Measurements from ENCODE around the gene LRRC8C.

LRRC8C gene

GRCh38 chr1:89671775-89672488 lies 39.0 kb downstream of the LRRC8C start:
- DNase-seq (ENCODE audit: low spot score): peak; percentile 92

GRCh38 chr1:89672489-89673183 lies 39.7 kb downstream of the LRRC8C start:
- no peak for DNase-seq (ENCODE audit: low spot score)

GRCh38 chr1:89673251-89673650 lies 40.3 kb downstream of the LRRC8C start:
- no peak for DNase-seq (ENCODE audit: low spot score)

GRCh38 chr1:89675677-89676076 lies 42.8 kb downstream of the LRRC8C start:
- DNase-seq (ENCODE audit: low spot score): no peak

GRCh38 chr1:89681045-89681729 lies 48.3 kb downstream of the LRRC8C start:
- no peak for DNase-seq (ENCODE audit: low spot score)

GRCh38 chr1:89682611-89683010 lies 49.7 kb downstream of the LRRC8C start:
- DNase-seq (ENCODE audit: low spot score): no peak

- DNase-seq (ENCODE audit: low spot score): no peak
Measured at GRCh38 chr1:89685461-89685860, 52.5 kb downstream of the LRRC8C start.

- no peak for DNase-seq (ENCODE audit: low spot score)
Measured at GRCh38 chr1:89686520-89686919, 53.6 kb downstream of the LRRC8C start.

- no peak for DNase-seq (ENCODE audit: low spot score)
Measured at GRCh38 chr1:89687254-89687653, 54.3 kb downstream of the LRRC8C start.

- no peak for DNase-seq (ENCODE audit: low spot score)
Measured at GRCh38 chr1:89688607-89689006, 55.7 kb downstream of the LRRC8C start.

GRCh38 chr1:89689234-89689633 lies 56.3 kb downstream of the LRRC8C start:
- DNase-seq (ENCODE audit: low spot score): no peak

- DNase-seq (ENCODE audit: low spot score): no peak
Measured at GRCh38 chr1:89690595-89690994, 57.7 kb downstream of the LRRC8C start.

GRCh38 chr1:89692601-89693521 lies 59.9 kb downstream of the LRRC8C start:
- DNase-seq (ENCODE audit: low spot score): no peak

- DNase-seq (ENCODE audit: low spot score): no peak
Measured at GRCh38 chr1:89695847-89696246, 62.9 kb downstream of the LRRC8C start.

- no peak for DNase-seq (ENCODE audit: low spot score)
Measured at GRCh38 chr1:89697383-89697782, 64.5 kb downstream of the LRRC8C start.

GRCh38 chr1:89698020-89698560 lies 65.2 kb downstream of the LRRC8C start:
- DNase-seq (ENCODE audit: low spot score): no peak

- DNase-seq (ENCODE audit: low spot score): no peak
Measured at GRCh38 chr1:89698624-89699023, 65.7 kb downstream of the LRRC8C start.

GRCh38 chr1:89699451-89699986 lies 66.6 kb downstream of the LRRC8C start:
- no peak for DNase-seq (ENCODE audit: low spot score)

GRCh38 chr1:89701746-89702241 lies 68.9 kb downstream of the LRRC8C start:
- no peak for DNase-seq (ENCODE audit: low spot score)

- no peak for DNase-seq (ENCODE audit: low spot score)
Measured at GRCh38 chr1:89702520-89703045, 69.7 kb downstream of the LRRC8C start.

GRCh38 chr1:89703469-89703868 lies 70.5 kb downstream of the LRRC8C start:
- no peak for DNase-seq (ENCODE audit: low spot score)

Data from RKO (cell line).